IPS-18c (cell line): ENCODE data around the gene CRIM1.

Experiments
- H3K4me3 ChIP-seq: 2 replicates; pipeline ENCODE4 v1.7.0; 2013; ENCODE audit warnings: low read depth, mild to moderate bottlenecking, low read length, moderate library complexity; ENCODE audit not compliant: insufficient read depth
- H3K9me3 ChIP-seq: one replicate; pipeline ENCODE4 v1.6.1; 2013; ENCODE audit warnings: mild to moderate bottlenecking, low read length, moderate library complexity; ENCODE audit not compliant: control insufficient read depth, insufficient read depth

CRIM1 gene

DNA sequence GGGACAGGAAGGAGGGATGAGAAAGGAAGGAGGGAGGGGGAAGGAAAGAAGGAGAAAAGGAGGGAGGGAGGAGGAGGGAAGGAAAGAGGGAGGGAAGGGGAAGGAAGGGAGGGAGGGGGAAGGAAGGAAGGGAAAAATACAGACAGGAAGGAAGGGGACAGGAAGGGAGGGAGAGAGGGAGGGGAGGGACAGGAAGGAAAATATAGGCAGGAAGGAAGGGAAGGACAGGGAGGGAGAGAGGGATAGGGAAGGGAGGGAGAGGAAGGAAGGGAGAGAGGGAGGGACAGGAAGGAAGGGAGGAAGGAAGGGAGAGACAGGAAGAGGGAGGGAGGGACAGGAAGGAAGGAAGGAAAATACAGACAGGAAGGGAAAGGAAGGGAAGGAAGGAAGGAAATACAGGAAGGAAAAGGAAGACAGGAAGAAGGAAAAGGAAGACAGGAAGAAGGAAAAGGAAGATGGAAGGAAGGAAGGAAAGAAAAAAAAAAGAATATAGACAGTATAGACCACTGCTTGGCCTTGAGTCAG lies 178.8 kb downstream of the CRIM1 start:
- H3K4me3 ChIP-seq, result no peak overlapping the region
- no peaks in the 10 kb centered on the region for H3K9me3 ChIP-seq

DNA sequence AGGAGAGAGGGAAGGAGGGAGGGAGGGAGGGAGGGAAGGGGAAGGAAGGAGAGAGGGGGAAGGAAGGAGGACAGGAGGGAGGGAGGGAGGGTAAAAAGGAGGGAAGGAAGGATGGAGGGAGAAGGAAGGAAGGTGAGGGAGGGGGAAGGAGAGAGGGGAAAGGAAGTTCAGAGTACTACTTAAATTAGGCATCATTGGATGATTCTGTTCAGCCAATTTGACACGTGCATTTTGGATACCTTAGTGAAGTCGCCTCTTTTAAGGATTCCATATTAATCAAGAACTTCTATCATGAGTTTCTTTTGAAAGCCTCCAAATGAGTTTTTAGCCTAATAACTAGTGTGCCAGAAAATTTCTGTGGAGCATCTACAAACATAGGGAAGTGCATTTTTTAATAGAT lies 179.5 kb downstream of the CRIM1 start:
- H3K4me3 ChIP-seq, result no peak overlapping the region
- H3K9me3 ChIP-seq, result no peaks in the 10 kb centered on the region

DNA sequence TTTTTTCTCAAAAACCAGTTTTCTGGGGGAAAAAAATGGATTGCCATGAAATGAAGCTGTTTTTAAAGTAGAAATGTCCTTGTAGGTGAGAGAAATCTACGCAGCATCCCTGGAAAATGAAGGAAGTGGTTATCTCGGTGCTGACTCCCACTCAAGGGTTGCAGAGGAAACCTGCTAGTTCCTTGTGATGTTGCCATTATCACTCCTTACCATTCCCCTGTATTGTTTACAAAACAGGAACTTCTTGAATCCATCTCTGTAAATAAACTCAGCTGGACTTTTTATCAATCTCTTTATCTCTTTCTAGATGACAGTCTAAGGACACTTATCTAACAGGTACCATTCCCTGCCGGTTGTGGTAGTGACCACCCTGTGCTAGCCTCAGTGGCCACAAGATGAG lies 181.2 kb downstream of the CRIM1 start:
- Histone ChIP-seq H3K9me3 (no peaks in the 10 kb centered on the region), H3K4me3 (no peak overlapping the region)

DNA sequence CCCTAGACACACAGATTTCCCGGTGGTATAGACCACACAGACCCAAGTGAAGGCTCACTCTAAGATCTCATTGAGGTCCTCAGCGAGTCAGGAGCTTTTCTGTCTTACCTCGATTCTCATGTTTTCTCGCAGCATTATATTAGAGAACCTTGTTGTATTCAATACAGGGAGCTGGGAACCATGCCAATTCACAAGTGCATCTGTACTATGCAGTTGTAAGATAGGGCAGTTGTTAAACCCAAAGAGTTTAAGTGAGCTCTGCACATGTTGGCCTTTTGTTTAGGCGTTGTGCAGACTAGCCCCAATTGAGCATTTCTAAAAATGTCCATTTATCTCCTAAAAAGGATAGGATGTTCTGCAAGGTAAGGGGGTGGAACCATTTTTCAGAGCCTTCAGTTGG lies 182.8 kb downstream of the CRIM1 start:
- H3K4me3 ChIP-seq, result no peak overlapping the region

DNA sequence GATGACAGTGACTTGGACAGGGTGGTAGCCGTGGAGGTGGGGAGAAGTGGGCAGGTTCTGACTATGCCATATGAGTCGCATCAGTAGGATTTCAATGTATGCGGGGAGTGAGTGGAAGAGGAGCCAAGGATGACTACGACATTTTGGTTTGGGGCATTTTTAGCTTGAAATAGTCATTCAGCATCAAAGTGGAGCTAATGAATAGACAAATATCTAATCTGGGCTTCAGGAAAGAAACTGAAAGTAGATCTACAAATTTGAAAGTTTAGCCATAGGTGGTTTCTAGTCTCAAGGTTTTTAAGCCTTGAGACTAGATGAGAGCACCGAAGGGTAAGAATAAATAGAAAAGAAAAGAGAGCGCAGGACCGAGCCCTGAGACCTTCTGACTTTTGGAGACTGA lies 184.1 kb downstream of the CRIM1 start:
- Histone ChIP-seq H3K9me3 (no peaks in the 10 kb centered on the region), H3K4me3 (no peak overlapping the region)

More for the DNA sequence above, 182.8 kb downstream of the CRIM1 start:
- no peaks in the 10 kb centered on the region for H3K9me3 ChIP-seq

DNA sequence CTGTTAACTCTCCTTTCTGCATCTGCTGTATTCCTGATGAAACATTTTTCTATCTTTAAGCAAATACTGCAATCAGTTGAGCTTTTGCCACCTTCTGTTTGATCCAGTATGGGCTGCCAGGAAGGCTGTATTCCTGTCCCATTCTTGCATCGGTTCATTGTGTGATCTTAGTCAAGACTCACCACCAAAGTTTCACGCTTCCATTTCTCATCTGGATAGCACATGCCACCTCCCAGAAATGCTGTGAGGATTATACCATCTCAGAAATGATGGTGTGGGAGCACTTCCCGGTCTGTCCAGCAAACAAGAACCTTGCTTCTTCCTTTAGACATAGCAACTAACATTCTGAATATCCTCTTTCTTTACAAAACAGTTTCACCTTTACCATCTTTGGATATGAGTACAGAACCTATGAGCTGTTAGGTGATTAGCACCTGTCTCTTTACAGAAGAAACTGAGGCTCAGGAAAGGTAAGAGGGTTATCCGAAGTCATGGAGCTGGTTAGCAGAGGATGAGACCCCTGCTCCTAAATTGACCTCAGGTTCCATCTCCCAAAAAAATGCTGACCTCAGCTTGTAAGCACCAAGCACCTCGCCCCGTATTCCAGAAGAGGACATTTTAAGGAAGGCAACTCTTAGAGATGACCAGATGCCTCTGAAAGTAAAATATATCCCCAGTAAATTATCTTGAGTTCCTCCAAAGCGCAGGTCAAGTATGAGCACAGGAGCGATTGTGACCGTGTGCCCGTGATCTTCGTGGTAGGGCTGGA lies 185.6 kb downstream of the CRIM1 start:
- H3K9me3 ChIP-seq, result no peaks in the 10 kb centered on the region
- no peak overlapping the region for H3K4me3 ChIP-seq

DNA sequence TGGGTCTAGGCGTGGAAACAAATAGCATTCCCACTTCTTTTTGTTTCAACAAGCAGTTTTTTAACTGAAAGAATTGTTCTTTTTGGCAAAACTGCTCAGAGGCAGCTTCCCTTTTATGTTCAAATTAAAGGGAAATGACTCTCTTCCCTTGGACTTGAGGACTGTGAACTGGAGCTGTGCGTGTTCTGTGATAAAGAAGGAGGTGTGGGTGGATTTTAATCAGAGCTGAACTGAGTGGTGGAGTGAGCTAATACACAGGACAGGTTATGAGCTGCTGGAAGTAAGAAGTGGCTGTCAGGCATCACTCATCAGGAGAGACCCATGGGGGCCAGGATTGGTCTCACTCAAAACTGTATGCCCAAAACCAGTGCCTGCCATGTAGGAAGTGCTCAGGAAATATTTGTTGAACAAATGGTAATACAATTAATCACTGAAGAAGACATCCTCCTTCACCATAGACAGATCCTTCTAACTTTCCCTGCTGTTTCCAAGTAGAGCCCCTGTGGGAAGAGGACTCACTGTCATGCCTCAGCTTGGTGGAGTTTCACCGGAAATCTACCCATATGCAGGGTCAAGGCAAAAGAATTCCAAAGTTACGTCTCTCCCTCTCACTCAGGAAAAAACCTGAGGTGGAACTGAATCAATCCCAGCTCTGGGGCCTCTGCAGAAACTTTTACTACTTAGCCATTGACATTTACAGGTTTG lies 186.5 kb downstream of the CRIM1 start:
- H3K4me3 ChIP-seq, result no peak overlapping the region

DNA sequence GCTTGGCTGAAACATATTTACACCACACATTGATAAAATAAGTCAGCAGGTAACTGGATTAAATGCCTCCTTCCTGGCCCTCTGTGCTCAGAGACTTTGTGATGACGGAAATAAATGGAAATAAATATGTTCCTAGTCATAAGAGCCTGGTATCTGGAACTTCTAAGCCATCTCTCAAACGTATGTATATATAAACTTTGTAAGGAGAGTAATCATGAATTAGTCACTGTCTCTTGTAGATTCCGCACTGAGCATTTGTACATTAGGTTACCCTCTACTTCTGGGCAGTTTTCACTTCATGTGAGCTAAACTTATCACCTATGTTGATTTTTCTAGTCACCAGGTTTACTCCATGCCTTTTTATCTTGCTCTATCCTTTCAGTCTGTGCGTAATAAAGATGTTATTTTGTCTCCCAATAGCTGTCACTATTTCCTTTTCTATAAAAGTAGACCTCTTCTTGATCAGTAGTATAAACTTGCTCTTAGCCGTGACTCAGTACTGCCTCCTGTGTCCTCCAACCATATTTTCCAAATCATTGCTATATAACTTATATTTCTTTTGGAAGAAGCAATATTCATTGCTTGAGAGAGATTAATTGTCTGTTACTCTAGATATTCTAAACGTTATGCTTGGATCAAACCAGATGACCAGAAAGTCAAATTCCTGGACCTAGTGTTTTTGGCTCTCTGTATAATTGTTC lies 189.2 kb downstream of the CRIM1 start:
- Histone ChIP-seq H3K9me3 (no peaks in the 10 kb centered on the region), H3K4me3 (no peak overlapping the region)

More for the DNA sequence above, 186.5 kb downstream of the CRIM1 start:
- H3K9me3 ChIP-seq, result no peaks in the 10 kb centered on the region

DNA sequence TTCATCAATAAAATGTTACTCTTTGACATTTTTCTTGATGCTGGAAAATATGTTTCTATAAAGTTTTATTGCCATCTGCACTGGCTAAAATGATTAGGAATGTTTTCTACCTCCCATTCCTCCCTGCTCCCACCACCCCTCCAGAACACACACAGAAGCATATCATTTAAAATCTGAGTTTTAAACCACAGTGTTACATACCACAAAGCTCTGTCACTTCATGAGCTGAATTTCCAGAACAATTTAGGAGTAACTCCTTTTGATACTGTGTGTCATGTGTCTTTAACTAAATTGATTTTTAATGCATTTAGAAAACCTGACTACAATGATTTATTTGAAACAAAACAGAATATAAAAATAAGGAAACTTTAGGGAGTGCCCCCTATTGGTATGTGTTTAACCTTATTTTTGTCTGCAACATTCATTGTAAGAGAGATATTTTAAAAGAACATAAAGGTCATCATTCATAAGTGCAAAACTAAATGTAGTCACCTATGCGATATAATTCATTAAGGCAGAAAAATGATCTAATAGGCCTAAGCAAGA lies 190.4 kb downstream of the CRIM1 start:
- no peak overlapping the region for H3K4me3 ChIP-seq
- H3K9me3 ChIP-seq, result no peaks in the 10 kb centered on the region

DNA sequence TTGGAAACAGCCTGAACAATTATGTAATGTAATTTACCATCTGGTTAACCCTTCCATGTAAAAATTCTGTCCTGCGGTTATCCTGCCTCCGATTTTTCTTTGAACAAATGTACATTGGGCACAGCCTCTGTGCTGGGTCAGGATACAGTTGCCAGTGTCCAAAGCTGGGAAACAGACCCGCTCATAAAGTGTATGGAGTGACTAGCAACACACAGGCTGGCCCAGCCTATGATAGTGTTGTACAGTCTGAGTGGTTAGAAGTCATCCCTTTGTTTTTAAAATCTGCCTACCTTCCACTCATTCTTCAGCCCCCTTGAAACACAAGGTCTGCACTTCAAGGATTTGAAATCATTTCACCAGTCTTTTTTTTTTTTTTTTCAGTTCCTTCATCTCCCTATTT lies 192.3 kb downstream of the CRIM1 start:
- Histone ChIP-seq H3K4me3 (no peak overlapping the region), H3K9me3 (no peaks in the 10 kb centered on the region)

DNA sequence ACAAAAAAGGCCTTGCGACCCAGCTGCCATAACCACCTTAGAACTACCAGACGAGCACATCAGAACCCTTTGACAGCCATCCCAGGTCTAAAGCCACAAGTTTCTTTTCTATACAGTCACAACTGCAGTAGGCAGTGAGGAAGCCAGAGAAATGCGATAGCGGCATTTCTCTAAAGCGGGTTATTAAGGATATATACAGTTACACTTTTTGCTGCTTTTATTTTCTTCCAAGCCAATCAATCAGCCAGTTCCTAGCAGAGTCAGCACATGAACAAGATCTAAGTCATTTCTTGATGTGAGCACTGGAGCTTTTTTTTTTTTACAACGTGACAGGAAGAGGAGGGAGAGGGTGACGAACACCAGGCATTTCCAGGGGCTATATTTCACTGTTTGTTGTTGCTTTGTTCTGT lies 193.6 kb downstream of the CRIM1 start:
- Histone ChIP-seq H3K9me3 (no peaks in the 10 kb centered on the region), H3K4me3 (no peak overlapping the region)

DNA sequence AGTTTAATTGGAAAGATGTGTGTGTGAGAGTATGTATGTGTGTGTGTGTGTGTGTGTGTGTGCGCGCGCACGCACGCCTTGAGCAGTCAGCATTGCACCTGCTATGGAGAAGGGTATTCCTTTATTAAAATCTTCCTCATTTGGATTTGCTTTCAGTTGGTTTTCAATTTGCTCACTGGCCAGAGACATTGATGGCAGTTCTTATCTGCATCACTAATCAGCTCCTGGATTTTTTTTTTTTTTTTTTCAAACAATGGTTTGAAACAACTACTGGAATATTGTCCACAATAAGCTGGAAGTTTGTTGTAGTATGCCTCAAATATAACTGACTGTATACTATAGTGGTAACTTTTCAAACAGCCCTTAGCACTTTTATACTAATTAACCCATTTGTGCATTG lies 194.4 kb downstream of the CRIM1 start:
- H3K4me3 ChIP-seq, result no peak overlapping the region
- no peaks in the 10 kb centered on the region for H3K9me3 ChIP-seq

DNA sequence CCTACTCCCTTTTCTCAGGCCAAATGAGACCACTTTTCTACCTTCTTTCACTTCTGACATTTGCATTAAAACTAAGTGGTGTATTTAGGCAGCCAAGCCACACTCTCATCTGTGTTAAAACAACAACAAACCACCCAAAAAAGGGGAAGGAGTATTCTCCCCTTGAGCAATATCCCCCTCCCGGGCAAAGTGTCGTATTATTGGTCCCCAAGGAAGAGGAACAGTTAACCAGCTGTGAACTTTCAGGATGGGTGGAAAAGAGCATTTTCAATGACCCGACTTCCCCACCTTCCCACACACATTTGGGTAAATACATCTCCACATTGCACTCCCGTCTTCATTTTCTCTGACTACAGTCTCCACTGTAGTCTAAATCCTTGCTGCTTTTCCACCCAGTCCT lies 198.1 kb downstream of the CRIM1 start:
- Histone ChIP-seq H3K4me3 (no peak overlapping the region), H3K9me3 (no peaks in the 10 kb centered on the region)

DNA sequence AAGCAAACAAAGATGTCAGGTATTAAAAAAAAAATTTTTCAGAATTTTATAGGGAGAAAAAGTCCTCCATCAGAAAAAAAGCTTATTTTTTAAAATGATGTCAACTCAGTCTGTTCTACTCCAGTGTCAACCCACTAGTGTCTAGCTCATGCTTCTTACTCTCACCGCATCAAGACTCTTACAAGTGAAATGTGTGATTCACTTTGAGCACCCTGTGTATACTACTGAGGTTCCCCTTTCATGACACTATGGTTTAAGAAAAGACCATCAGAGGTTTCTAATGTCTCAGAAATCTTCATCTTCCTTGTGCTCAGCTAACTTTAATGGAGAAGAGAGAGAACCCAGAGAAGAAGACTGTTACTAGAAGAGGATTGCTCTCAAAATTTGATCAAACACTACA lies 199.0 kb downstream of the CRIM1 start:
- Histone ChIP-seq H3K4me3 (no peak overlapping the region), H3K9me3 (no peaks in the 10 kb centered on the region)

DNA sequence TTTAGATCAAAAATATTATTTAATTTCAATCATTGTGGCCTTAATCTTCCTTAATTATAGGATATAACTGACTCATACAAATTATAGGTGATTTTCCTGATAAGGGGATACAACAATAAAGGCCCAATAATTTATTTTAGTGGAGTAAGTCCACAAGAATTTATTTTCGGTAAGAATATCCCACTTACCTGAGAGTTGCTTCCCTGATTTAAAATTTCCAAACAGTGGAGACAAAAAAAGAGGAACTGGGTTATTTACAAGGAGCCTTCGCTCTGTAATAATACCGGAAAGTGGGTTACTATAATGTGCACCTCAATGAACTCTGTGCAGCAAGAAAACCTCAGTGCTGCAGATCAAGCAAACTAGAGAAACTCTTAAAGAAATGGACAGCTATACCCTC lies 200.2 kb downstream of the CRIM1 start:
- H3K9me3 ChIP-seq, result no peaks in the 10 kb centered on the region
- no peak overlapping the region for H3K4me3 ChIP-seq

DNA sequence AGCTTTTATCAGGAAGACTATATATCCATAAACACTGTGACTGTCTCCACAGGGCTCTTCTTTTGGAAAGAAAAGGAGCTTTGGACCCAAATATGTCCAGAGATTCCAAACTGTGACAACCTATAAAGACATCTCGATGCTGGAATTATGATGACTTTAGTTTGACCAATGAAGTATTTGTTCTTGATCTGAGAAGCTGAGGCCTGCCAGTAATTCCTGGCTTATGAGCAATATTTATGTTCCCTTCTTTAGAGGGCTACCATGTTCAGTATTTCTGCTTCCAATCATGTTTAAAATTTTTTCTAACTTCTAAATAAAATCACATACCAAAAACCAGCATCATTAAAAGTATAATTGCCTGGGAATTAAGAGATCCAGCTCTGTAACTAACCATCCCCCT lies 201.3 kb downstream of the CRIM1 start:
- Histone ChIP-seq H3K4me3 (no peak overlapping the region), H3K9me3 (no peaks in the 10 kb centered on the region)

DNA sequence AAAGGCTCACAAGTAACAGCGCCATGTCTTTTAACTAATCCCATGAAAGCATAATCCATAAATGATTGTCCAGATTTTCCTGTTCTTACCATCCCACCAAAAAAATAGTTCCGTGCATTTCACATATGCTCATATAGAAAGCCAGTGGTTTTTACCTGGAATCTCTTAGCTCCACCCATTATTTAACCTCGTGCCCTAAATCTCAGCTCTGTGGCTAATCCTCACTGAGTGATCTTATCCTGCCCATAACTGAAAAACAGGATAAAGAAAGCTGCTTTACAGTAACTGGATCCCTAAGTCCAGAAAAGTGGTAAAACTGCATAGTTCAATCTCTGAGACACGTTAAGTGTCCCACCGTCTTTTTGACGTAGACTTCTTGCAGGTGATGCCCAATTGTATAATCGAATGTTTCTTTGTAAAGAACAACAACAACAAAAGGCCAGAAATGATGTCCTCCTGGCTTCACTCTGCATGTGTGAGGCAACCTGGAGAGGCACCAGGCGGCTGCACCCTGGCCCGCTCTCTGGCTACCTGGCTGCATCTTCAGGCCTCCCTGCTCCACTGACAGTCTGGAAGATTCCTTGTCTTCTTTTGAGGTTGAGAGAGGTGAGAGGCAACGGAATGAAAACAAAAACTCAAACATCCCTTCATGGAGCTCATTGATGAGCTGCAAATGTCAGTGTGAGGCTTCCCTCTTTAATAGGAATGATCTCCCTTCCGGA lies 203.8 kb downstream of the CRIM1 start:
- Histone ChIP-seq H3K9me3 (no peaks in the 10 kb centered on the region), H3K4me3 (no peak overlapping the region)
